Stomach smooth muscle (tissue), 2 donors: ENCODE results near the gene NDUFAF2.

ENCODE experiments used
- H3K27ac ChIP-seq: one replicate; pipeline ENCODE4 v1.7.0; 2013; ENCODE audit warnings: mild to moderate bottlenecking, low read length, inconsistent platforms
- H3K27me3 ChIP-seq, 2 donors: one replicate each; pipeline ENCODE4 v1.7.0; 2013; ENCODE audit warnings: low read length in 2 of 2; ENCODE audit not compliant: insufficient read depth in 2 of 2, control insufficient read depth in 1 of 2
- H3K36me3 ChIP-seq, 2 donors: one replicate each; pipeline ENCODE4 v1.7.0; 2013; ENCODE audit warnings: low read length in 2 of 2; ENCODE audit not compliant: control insufficient read depth in 2 of 2, insufficient read depth in 2 of 2
- H3K4me1 ChIP-seq: one replicate; pipeline ENCODE4 v1.7.0; 2013; ENCODE audit warnings: low read length; ENCODE audit not compliant: control insufficient read depth, insufficient read depth
- H3K4me3 ChIP-seq, 2 donors: one replicate each; pipeline ENCODE4 v1.7.0; 2013; ENCODE audit warnings: low read length in 2 of 2
- H3K9ac ChIP-seq, 2 donors: one replicate each; pipeline ENCODE4 v1.7.0; 2013; ENCODE audit warnings: low read length in 2 of 2, mild to moderate bottlenecking in 1 of 2
- H3K9me3 ChIP-seq, 2 donors: one replicate each; pipeline ENCODE4 v1.7.0; 2013; ENCODE audit warnings: low read length in 2 of 2; ENCODE audit not compliant: control insufficient read depth in 2 of 2
- donor health status: healthy.
- donor health status: Pancreatic carcinoma.

NDUFAF2 gene

GRCh38 chr5:61167382-61167781 is 222.4 kb downstream of the NDUFAF2 start:
- Histone ChIP-seq H3K4me3 (no peak overlapping the region), H3K9me3 (no peaks in the 10 kb centered on the region), H3K27ac (no peak overlapping the region), H3K4me1 (no peaks in the 10 kb centered on the region), H3K9ac (no peak overlapping the region), H3K27me3 (no peaks in the 10 kb centered on the region), H3K36me3 (no peaks in the 10 kb centered on the region)

- Histone ChIP-seq H3K4me1 (no peaks in the 10 kb centered on the region), H3K36me3 (no peaks in the 10 kb centered on the region), H3K9me3 (no peaks in the 10 kb centered on the region), H3K27me3 (no peaks in the 10 kb centered on the region), H3K27ac (no peak overlapping the region), H3K4me3 (no peak overlapping the region), H3K9ac (no peak overlapping the region)
Observed at GRCh38 chr5:61168951-61169350, 223.9 kb downstream of the NDUFAF2 start.

DNA sequence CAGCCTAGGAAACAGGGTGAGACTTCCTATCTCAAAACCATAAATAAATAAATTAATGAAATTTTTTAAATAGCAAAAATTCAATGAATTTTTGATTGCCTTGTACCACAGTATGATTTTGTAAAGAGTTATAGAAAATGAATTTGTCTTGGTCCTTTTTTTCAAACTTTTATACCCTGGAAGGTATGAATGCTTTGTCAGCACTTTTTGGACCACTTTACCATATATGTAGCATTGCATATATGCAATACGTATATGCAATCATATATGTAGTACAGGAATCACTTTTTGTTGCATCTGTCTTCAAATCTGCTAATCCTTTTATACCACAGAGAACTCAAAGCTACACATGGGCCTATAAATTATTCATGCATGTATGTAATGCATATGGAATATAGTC is 226.5 kb downstream of the NDUFAF2 start:
- Histone ChIP-seq H3K4me1 (no peaks in the 10 kb centered on the region), H3K4me3 (no peak overlapping the region), H3K36me3 (no peaks in the 10 kb centered on the region), H3K27ac (no peak overlapping the region), H3K9ac (no peak overlapping the region), H3K9me3 (no peaks in the 10 kb centered on the region), H3K27me3 (no peaks in the 10 kb centered on the region)

DNA sequence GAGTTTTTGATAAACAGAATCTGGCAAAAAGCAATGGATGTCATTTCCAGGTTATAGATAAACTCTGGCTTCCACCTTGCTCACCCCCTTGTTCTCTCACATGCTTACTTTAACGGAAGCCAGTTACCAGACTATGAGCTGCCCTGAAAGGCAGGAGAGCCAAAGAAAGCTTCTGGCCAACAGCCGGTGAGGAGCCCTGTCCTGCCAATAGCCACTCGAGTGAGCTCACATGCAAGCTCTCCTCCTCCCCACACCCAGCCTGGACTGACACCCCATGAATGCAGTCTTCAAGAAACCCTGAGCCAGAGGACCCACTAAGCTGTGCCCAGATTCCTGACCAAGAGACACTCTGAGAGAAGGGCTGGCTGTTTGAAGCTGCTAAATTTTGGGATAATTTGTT is 231.6 kb downstream of the NDUFAF2 start:
- Histone ChIP-seq H3K27ac (no peak overlapping the region), H3K4me3 (no peak overlapping the region), H3K27me3 (no peaks in the 10 kb centered on the region), H3K36me3 (no peaks in the 10 kb centered on the region), H3K4me1 (no peaks in the 10 kb centered on the region), H3K9ac (no peak overlapping the region), H3K9me3 (no peaks in the 10 kb centered on the region)

DNA sequence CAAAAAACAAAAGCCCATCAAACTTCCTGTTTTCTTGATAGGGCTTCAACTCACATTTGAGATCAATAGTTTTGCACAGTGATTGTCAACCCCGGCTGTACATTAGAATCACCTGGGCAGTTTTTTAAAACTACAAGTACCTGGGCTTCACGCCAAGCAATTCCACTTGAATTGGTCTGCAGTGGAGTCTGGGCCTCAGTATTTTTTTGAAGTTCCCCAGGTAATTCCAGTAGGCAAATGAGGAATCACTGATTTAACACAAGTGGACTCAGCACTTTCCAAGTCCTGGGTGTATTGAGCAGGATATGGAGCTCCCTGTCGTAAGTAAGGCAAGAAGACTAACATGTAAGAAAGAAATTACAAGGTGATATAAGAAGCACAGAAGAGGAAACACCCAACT is 232.1 kb downstream of the NDUFAF2 start:
- Histone ChIP-seq H3K27ac (no peak overlapping the region), H3K27me3 (no peaks in the 10 kb centered on the region), H3K9ac (no peak overlapping the region), H3K9me3 (no peaks in the 10 kb centered on the region), H3K4me3 (no peak overlapping the region), H3K36me3 (no peaks in the 10 kb centered on the region), H3K4me1 (no peaks in the 10 kb centered on the region)

DNA sequence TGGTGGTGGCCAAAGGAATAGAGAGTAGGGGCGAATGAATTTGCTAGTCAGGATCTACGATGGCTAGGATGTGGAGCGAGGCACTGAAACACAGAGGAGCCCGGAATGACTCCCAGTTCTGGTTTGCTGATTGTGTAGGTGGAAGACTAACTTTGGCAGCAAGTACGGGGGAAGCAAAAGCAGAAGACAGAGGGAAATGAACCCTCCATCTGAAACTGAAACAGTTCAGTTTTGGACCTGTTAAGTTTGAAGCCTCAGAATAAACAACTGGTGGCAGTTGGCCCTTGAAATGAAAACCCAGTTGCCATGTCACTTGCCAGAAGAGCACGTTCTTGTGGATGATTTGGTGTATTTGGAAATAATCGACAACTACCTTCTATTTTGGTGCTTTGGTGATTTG is 232.7 kb downstream of the NDUFAF2 start:
- no peaks in the 10 kb centered on the region for H3K9me3 ChIP-seq
- H3K4me3 ChIP-seq = no peak overlapping the region
- H3K36me3 ChIP-seq = no peaks in the 10 kb centered on the region
- H3K27me3 ChIP-seq = no peaks in the 10 kb centered on the region
- H3K9ac ChIP-seq = no peak overlapping the region
- H3K27ac ChIP-seq = no peak overlapping the region
- H3K4me1 ChIP-seq = no peaks in the 10 kb centered on the region

GRCh38 chr5:61178702-61179101 is 233.7 kb downstream of the NDUFAF2 start:
- Histone ChIP-seq H3K4me3 (no peak overlapping the region), H3K9me3 (no peaks in the 10 kb centered on the region), H3K9ac (no peak overlapping the region), H3K4me1 (no peaks in the 10 kb centered on the region), H3K27ac (no peak overlapping the region), H3K36me3 (no peaks in the 10 kb centered on the region), H3K27me3 (no peaks in the 10 kb centered on the region)

GRCh38 chr5:61180886-61181285 is 235.9 kb downstream of the NDUFAF2 start:
- Histone ChIP-seq H3K9ac (no peak overlapping the region), H3K36me3 (no peaks in the 10 kb centered on the region), H3K4me3 (peak overlapping the region; percentile 9 to 41)

DNA sequence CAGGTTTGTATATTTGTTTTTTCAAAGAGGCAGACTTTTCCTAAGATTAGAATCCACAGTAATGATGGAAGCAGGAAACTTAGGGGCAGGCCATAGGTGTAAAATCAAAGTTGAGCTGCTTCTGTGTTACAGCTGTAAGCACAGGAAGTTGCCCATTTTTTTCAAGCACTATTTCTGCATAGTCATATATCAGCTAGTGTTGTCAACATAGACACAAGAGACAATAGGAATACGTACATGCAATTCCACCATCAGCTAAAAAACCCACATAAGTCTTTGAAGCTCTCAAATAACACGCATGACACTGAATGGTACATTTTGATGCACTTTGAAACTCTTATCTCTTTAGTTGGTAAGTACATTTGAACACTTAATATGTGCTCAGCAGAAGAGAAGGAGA is 237.4 kb downstream of the NDUFAF2 start:
- no peak overlapping the region for H3K27ac ChIP-seq
- no peak overlapping the region for H3K9ac ChIP-seq
- no peaks in the 10 kb centered on the region for H3K27me3 ChIP-seq
- H3K36me3 ChIP-seq = no peaks in the 10 kb centered on the region
- no peak overlapping the region for H3K4me3 ChIP-seq
- H3K9me3 ChIP-seq = no peaks in the 10 kb centered on the region
- H3K4me1 ChIP-seq = no peaks in the 10 kb centered on the region

More at GRCh38 chr5:61180886-61181285, 235.9 kb downstream of the NDUFAF2 start:
- Histone ChIP-seq H3K27me3 (no peaks in the 10 kb centered on the region), H3K27ac (no peak overlapping the region), H3K4me1 (no peaks in the 10 kb centered on the region), H3K9me3 (no peaks in the 10 kb centered on the region)

DNA sequence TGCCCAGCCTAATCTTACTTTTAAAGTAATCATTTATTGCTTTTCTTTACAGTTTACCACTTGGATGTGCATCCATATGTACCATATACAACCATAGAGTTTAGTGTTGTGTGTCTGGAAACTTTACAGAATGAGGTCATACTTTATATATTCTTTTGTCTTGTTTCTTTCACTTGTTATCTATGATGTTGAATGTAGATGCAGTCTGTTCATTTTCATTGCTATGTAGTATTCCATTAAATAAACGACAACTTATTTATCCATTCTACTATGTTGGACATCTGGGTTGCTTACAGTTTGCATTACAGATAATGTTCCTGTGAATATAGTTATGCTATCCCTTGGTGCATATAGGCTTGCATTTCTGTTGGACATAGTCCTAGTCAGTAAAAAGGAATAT is 238.5 kb downstream of the NDUFAF2 start:
- Histone ChIP-seq H3K27ac (no peak overlapping the region), H3K4me3 (no peak overlapping the region), H3K4me1 (no peaks in the 10 kb centered on the region), H3K36me3 (no peaks in the 10 kb centered on the region), H3K9ac (no peak overlapping the region), H3K9me3 (no peaks in the 10 kb centered on the region), H3K27me3 (no peaks in the 10 kb centered on the region)

- Histone ChIP-seq H3K9me3 (no peaks in the 10 kb centered on the region), H3K4me3 (no peak overlapping the region), H3K9ac (no peak overlapping the region), H3K4me1 (no peaks in the 10 kb centered on the region), H3K27me3 (no peaks in the 10 kb centered on the region), H3K27ac (no peak overlapping the region), H3K36me3 (no peaks in the 10 kb centered on the region)
Observed at GRCh38 chr5:61184708-61185107, 239.7 kb downstream of the NDUFAF2 start.

DNA sequence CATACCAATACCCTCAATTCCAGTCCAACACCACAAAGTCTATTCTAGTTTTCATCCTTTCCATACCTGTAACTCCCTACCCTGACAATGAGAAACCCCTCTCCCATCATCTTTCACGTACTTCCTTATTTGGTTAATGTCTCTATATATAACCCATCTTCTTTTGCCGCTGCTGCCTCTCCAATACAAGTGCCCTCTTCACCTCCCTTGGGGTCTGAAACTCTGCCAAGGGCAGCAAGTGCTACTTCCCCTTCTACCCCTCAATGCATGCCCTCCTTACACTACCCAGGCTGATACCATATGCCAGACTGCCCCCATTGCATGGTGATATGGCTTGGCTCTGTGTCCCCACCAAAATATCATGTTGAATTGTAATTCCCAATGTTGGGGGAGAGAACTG is 241.6 kb downstream of the NDUFAF2 start:
- Histone ChIP-seq H3K36me3 (no peaks in the 10 kb centered on the region), H3K4me1 (no peaks in the 10 kb centered on the region), H3K9me3 (no peaks in the 10 kb centered on the region), H3K27me3 (no peaks in the 10 kb centered on the region), H3K4me3 (no peak overlapping the region), H3K27ac (no peak overlapping the region), H3K9ac (no peak overlapping the region)
